ENCODE results near the gene ADTRP. TPM values are rescaled to one million over a fixed set of nuclear protein-coding genes. Genes with fewer than 3 reads are reported as not detected.

Gene ADTRP
- total and polyA plus RNA-seq, 12 donors, result 0.20 to 1.1 (median 0.35) TPM; not detected in 5

DNA sequence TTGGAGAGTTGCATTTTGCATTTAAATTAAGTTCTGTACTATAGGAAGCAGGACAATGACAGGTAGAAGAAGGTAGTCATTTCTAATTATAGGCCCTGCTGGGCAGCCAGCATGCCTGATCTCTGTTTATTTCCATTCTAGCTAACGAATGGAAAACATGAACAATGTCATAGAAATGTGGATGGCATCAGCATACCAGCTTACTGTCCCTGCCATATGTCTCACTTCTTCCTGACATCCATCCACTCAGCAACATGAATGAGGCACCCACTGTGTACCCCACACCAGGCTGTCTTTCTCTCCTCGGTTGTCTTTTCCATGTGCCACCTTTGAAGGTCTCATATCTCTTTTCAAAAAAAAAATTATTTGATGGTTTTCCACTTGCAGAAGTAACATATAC, 11.1 kb downstream of the ADTRP start:
- TF ChIP-seq CTCF (IDR thresholded peaks at IDR 0.05) (no peak), POLR2A (IDR thresholded peaks at IDR 0.05) (no peak)
- DNase-seq, result no peak
- Histone ChIP-seq H3K9me3 (replicated peaks in 1 of 3) (no peaks in the 10 kb centered on the region), H3K36me3 (replicated peaks in 1 of 2) (no peaks in the 10 kb centered on the region), H3K4me3 (no peak overlapping the region), H3K27me3 (no peaks in the 10 kb centered on the region), H3K4me1 (replicated peaks in 1 of 2) (peaks cover 19 to 40% of the 10 kb centered on the region in 2 donors), H3K27ac (no peak overlapping the region)
- 89 to 96% (median 91%) methylated on average over 2 of the region's 2 CpGs for WGBS, 4 donors
- intact Hi-C loops (cut with DNase I), result no loop called here

GRCh38 chr6:11766589-11767450, 11.8 kb downstream of the ADTRP start:
- TF ChIP-seq CTCF (IDR thresholded peaks at IDR 0.05), result no peak
- TF ChIP-seq POLR2A (IDR thresholded peaks at IDR 0.05), result peak in 1 of 2 donors; percentile 29
- H3K4me3 ChIP-seq, result no peak overlapping the region
- DNase-seq, result peak in 6 of 7 donors; percentile 46 to 60 (median 50)
- H3K27me3 ChIP-seq, result no peaks in the 10 kb centered on the region
- peaks cover 20 to 42% of the 10 kb centered on the region in 2 donors for H3K4me1 ChIP-seq (replicated peaks in 1 of 2)
- no peaks in the 10 kb centered on the region for H3K9me3 ChIP-seq (replicated peaks in 1 of 3)
- no peaks in the 10 kb centered on the region for H3K36me3 ChIP-seq (replicated peaks in 1 of 2)
- intact Hi-C loops (cut with DNase I), result no loop called here
- peak overlapping the region; percentile 40 to 75 (median 62) for H3K27ac ChIP-seq
- WGBS, 4 donors, result 54 to 63% (median 60%) methylated on average over 8 of the region's 8 CpGs

DNA sequence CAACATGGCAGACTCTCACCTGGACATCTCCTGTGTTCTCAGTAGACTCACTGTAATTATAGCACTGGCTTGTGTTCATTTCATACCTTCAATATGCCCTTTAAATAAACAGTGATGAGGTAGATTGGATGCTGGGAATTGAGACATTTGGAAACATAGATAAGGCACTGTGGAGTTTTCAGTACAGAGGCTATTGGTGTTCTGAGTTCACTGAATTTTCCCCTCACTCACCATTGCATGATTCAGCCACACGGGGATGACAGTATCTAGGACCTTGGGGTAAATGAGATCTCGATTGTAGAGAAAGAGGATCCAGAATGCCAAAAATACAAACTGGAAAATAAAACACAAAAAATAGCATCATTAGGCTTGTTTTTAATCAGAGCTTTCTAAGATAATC, 12.6 kb downstream of the ADTRP start:
- H3K36me3 ChIP-seq (replicated peaks in 1 of 2), result no peaks in the 10 kb centered on the region
- H3K4me1 ChIP-seq (replicated peaks in 1 of 2), result peaks cover 20 to 39% of the 10 kb centered on the region in 2 donors
- peak in 4 of 7 donors; percentile 32 to 49 (median 38) for DNase-seq
- 25 to 34% (median 29%) methylated on average over 2 of the region's 2 CpGs for WGBS, 4 donors
- H3K27ac ChIP-seq, result peak overlapping the region; percentile 40 to 75 (median 57)
- peak in 4 of 6 experiments; percentile 9 to 24 (median 15) for TF ChIP-seq CTCF (IDR thresholded peaks at IDR 0.05)
- TF ChIP-seq POLR2A (IDR thresholded peaks at IDR 0.05), result no peak
- H3K9me3 ChIP-seq (replicated peaks in 1 of 3), result no peaks in the 10 kb centered on the region
- intact Hi-C loops (cut with DNase I), result no loop called here
- H3K4me3 ChIP-seq, result no peak overlapping the region
- no peaks in the 10 kb centered on the region for H3K27me3 ChIP-seq

- intact Hi-C loops (cut with DNase I), result no loop called here
- H3K27me3 ChIP-seq, result no peaks in the 10 kb centered on the region
- 86 to 97% (median 92%) methylated on average over 1 of the region's 1 CpG for WGBS, 4 donors
- no peak for DNase-seq
- TF ChIP-seq CTCF (IDR thresholded peaks at IDR 0.05) (no peak), POLR2A (IDR thresholded peaks at IDR 0.05) (no peak)
- H3K4me3 ChIP-seq, result no peak overlapping the region
- peaks cover 33 to 47% of the 10 kb centered on the region in 2 donors for H3K4me1 ChIP-seq (replicated peaks in 1 of 2)
- H3K9me3 ChIP-seq (replicated peaks in 1 of 3), result no peaks in the 10 kb centered on the region
- no peaks in the 10 kb centered on the region for H3K36me3 ChIP-seq (replicated peaks in 1 of 2)
- H3K27ac ChIP-seq, result peak overlapping the region in 1 of 5 donors; percentile 56
These were observed 14.4 kb downstream of the ADTRP start for GRCh38 chr6:11764250-11764604.
